Measurements from ENCODE around the gene GREB1. TPM values are rescaled to one million over a fixed set of nuclear protein-coding genes. Genes with fewer than 3 reads are reported as not detected.
A peak's percentile ranks its signal among the peaks of the same experiment; 100 is the strongest.

Gene GREB1
- polyA plus RNA-seq, 1 experiment = 0.12 TPM

GRCh38 chr2:11688222-11689069 is 154.6 kb downstream of the GREB1 start:
- Histone ChIP-seq H3K4me3 (ENCODE audit: low read depth, low read length) (peak overlapping the region; percentile 39), H3K9me3 (ENCODE audit: control insufficient read depth, insufficient read depth, low read length) (no peaks in the 10 kb centered on the region), H3K27ac (ENCODE audit: low read depth, low read length) (peak overlapping the region; percentile 39), H3K27me3 (ENCODE audit: control insufficient read depth, insufficient read depth, low read length) (peaks cover 21% of the 10 kb centered on the region)
- ChIA-PET POLR2A (interaction anchor here (0.6 to 1.0 kb wide), 2 partner anchors 9 to 101 kb away, joined by 3 to 5 read pairs; no protein-coding TSS in a partner anchor), CTCF (interaction anchor here (0.6 to 11.4 kb wide), 34 partner anchors 8 to 1045 kb away, joined by 3 to 204 read pairs (median 4); a partner anchor contains a TSS)
- DNase-seq (ENCODE audit: low read depth, low spot score) = peak; percentile 50
- peak; percentile 82 for TF ChIP-seq CTCF (IDR thresholded peaks at IDR 0.05; ENCODE audit: low read depth, low read length)

GRCh38 chr2:11691076-11691660 is 157.3 kb downstream of the GREB1 start:
- H3K4me3 ChIP-seq (ENCODE audit: low read depth, low read length) = no peak overlapping the region
- CTCF ChIA-PET = interaction anchor here (1.2 to 11.4 kb wide), 4 partner anchors 7 to 92 kb away, joined by 3 to 204 read pairs (median 4); no protein-coding TSS in a partner anchor
- TF ChIP-seq CTCF (IDR thresholded peaks at IDR 0.05; ENCODE audit: low read depth, low read length) = no peak
- H3K27ac ChIP-seq (ENCODE audit: low read depth, low read length) = no peak overlapping the region
- peaks cover 3% of the 10 kb centered on the region for H3K27me3 ChIP-seq (ENCODE audit: control insufficient read depth, insufficient read depth, low read length)
- no peak for DNase-seq (ENCODE audit: low read depth, low spot score)
- POLR2A ChIA-PET = no interaction called here
- no peaks in the 10 kb centered on the region for H3K9me3 ChIP-seq (ENCODE audit: control insufficient read depth, insufficient read depth, low read length)

Small RNA genes lying within 50 kb of the gene (small RNA-seq; reads per million reads assigned to genes)
- gene MIR4429 (ENCODE audit: insufficient read length, low read depth) (not detected), gene RN7SL674P (ENCODE audit: insufficient read length, low read depth) (not detected), gene RNA5SP84 (ENCODE audit: insufficient read length, low read depth) (not detected), gene RNU2-13P (ENCODE audit: insufficient read length, low read depth) (26.6 reads per million, percentile 82 among the genes with 10 or more reads in this experiment)

Other genes with a start within 250 kb of the GREB1 start
- 21.9 and 28.2 TPM in 2 replicates for gene ROCK2, start 189.4 kb upstream of the GREB1 start, polyA plus RNA-seq (2011; rRNA removed)
- gene E2F6, start 67.9 kb upstream of the GREB1 start, polyA plus RNA-seq (2011; rRNA removed) = 12.0 and 17.9 TPM in 2 replicates
- not detected in 2 replicates for gene NTSR2, start 136.2 kb downstream of the GREB1 start, polyA plus RNA-seq (2011; rRNA removed)
- gene LPIN1, start 212.6 kb downstream of the GREB1 start, polyA plus RNA-seq (2011; rRNA removed) = 34.6 and 40.5 TPM in 2 replicates